ENCODE results near the gene CDKL5. TPM values are rescaled to one million over a fixed set of nuclear protein-coding genes. Genes with fewer than 3 reads are reported as not detected.

The CDKL5 gene
- total RNA-seq, 2 donors from 2014 or later: 9.2 to 9.8 TPM

- TF ChIP-seq, protein P1, sequence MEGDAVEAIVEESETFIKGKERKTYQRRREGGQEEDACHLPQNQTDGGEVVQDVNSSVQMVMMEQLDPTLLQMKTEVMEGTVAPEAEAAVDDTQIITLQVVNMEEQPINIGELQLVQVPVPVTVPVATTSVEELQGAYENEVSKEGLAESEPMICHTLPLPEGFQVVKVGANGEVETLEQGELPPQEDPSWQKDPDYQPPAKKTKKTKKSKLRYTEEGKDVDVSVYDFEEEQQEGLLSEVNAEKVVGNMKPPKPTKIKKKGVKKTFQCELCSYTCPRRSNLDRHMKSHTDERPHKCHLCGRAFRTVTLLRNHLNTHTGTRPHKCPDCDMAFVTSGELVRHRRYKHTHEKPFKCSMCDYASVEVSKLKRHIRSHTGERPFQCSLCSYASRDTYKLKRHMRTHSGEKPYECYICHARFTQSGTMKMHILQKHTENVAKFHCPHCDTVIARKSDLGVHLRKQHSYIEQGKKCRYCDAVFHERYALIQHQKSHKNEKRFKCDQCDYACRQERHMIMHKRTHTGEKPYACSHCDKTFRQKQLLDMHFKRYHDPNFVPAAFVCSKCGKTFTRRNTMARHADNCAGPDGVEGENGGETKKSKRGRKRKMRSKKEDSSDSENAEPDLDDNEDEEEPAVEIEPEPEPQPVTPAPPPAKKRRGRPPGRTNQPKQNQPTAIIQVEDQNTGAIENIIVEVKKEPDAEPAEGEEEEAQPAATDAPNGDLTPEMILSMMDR (IDR thresholded peaks at IDR 0.05): no peak
- H3K36me3 ChIP-seq: no peaks in the 10 kb centered on the region
- H3K27me3 ChIP-seq: no peaks in the 10 kb centered on the region
Measured at GRCh38 chrX:18674788-18675735, 249.7 kb downstream of the CDKL5 start.

GRCh38 chrX:18676050-18676449, 250.6 kb downstream of the CDKL5 start:
- TF ChIP-seq, protein P1 (IDR thresholded peaks at IDR 0.05): no peak
- H3K27me3 ChIP-seq: no peaks in the 10 kb centered on the region
- H3K9me3 ChIP-seq: no peaks in the 10 kb centered on the region
- H3K4me1 ChIP-seq: no peaks in the 10 kb centered on the region
- DNase-seq (ENCODE audit: low spot score): no peak
- H3K36me3 ChIP-seq: no peaks in the 10 kb centered on the region
- H3K4me3 ChIP-seq: no peak overlapping the region
- no peak overlapping the region for H3K27ac ChIP-seq

More at GRCh38 chrX:18674788-18675735, 249.7 kb downstream of the CDKL5 start:
- H3K27ac ChIP-seq: peak overlapping the region; percentile 86 to 89
- no peaks in the 10 kb centered on the region for H3K4me1 ChIP-seq
- peak; percentile 79 for DNase-seq (ENCODE audit: low spot score)
- peak overlapping the region; percentile 54 to 63 for H3K4me3 ChIP-seq
- H3K9me3 ChIP-seq: no peaks in the 10 kb centered on the region

DNA sequence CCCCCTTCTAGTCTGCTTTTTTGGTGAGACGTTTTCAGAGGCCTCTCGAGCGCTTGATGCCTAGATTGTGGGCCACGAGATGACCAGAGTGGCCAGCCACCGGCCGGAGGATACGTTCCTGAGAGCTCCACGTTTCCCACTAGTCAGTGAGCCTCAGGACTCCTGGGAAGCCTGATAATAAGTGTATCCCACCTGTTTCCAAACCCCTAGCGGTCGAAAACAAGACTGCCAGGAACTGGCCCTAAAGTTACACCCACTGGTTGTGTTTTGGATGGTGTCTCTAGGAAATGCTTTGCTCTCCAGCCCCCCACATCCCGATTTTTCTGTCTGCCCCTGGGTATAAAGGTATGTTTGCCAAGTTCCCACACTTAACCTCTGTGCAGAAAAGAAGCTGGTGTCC, 251.1 kb downstream of the CDKL5 start:
- Histone ChIP-seq H3K4me3 (no peak overlapping the region), H3K27ac (no peak overlapping the region), H3K27me3 (no peaks in the 10 kb centered on the region), H3K36me3 (no peaks in the 10 kb centered on the region), H3K4me1 (no peaks in the 10 kb centered on the region), H3K9me3 (no peaks in the 10 kb centered on the region)
- no peak for DNase-seq (ENCODE audit: low spot score)
- TF ChIP-seq, protein P1 (IDR thresholded peaks at IDR 0.05): peak in 1 of 2 donors; percentile 48

- TF ChIP-seq, protein P1 (IDR thresholded peaks at IDR 0.05): no peak
- no peak for DNase-seq (ENCODE audit: low spot score)
- Histone ChIP-seq H3K4me1 (no peaks in the 10 kb centered on the region), H3K4me3 (no peak overlapping the region), H3K36me3 (no peaks in the 10 kb centered on the region), H3K9me3 (no peaks in the 10 kb centered on the region), H3K27me3 (no peaks in the 10 kb centered on the region), H3K27ac (no peak overlapping the region)
Measured at GRCh38 chrX:18677161-18677869, 251.9 kb downstream of the CDKL5 start.

GRCh38 chrX:18681996-18682395, 256.6 kb downstream of the CDKL5 start:
- H3K27ac ChIP-seq: no peak overlapping the region
- H3K27me3 ChIP-seq: no peaks in the 10 kb centered on the region
- TF ChIP-seq, protein P1 (IDR thresholded peaks at IDR 0.05): no peak
- H3K9me3 ChIP-seq: no peaks in the 10 kb centered on the region
- H3K4me1 ChIP-seq: no peaks in the 10 kb centered on the region
- H3K36me3 ChIP-seq: no peaks in the 10 kb centered on the region
- no peak for DNase-seq (ENCODE audit: low spot score)
- no peak overlapping the region for H3K4me3 ChIP-seq
